Subcutaneous adipose tissue (tissue), 4 donors: Measurements from ENCODE around the gene ZNF91. TPM values are rescaled to one million over a fixed set of nuclear protein-coding genes. Genes with fewer than 3 reads are reported as not detected.

Experiments used
- CTCF ChIP-seq: fragments of 450-650 bp; IDR thresholded peaks from one replicate; pipeline ENCODE4 v1.5.1; 2016; ENCODE audit warnings: low read depth, mild to moderate bottlenecking, control low read depth, antibody characterized with exemption, moderate library complexity
- total RNA-seq, 4 donors: library from RNA; depleted of rRNA; stranded (reverse); fragments of >200 nt; gene quantifications; one replicate each; pipeline ENCODE4 v1.1.0, GENCODE V29; 2016

The ZNF91 gene
- total RNA-seq, 4 donors from 2014 or later = 75.3 to 158 (median 108) TPM

- TF ChIP-seq CTCF = no peak
These were observed 10.8 kb upstream of the ZNF91 start for GRCh38 chr19:23406091-23406490.

- no peak for TF ChIP-seq CTCF
These were observed 9.4 kb upstream of the ZNF91 start for GRCh38 chr19:23404676-23405075.

- no peak for TF ChIP-seq CTCF
These were observed 8.5 kb upstream of the ZNF91 start for GRCh38 chr19:23403581-23404324.

- TF ChIP-seq CTCF = no peak
These were observed 7.8 kb upstream of the ZNF91 start for GRCh38 chr19:23403052-23403451.

- no peak for TF ChIP-seq CTCF
These were observed 7.1 kb upstream of the ZNF91 start for GRCh38 chr19:23402388-23402787.

- no peak for TF ChIP-seq CTCF
These were observed 5.9 kb upstream of the ZNF91 start for GRCh38 chr19:23401086-23401610.

GRCh38 chr19:23399443-23399842 lies 4.2 kb upstream of the ZNF91 start:
- no peak for TF ChIP-seq CTCF
